ENCODE measurements around the gene TMSB15A.
"Not testable (repeated sequence)": the region's sequence is repeated elsewhere in the genome, so short reads cannot be mapped to it uniquely, and the experiment has no call there.

The TMSB15A gene

DNA sequence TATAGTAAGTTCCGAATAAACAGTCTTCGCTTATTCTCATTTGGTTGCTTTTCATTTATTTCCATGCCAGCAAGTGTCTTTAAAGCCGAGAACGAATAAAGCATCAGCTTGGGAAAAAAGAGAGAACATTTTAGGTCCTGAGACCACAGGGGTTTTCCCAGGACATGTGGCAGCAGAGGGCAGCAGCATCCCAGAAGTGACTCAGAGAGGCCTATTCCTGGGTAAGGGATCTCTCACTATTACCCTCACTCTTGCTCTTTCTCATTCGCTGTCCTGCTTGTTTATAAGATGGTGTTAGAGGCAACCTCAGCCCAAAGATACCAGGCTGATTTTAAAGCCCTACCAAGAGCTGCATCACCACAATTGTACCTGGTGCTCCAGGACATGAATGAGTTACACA is 37.8 kb downstream of the TMSB15A start:
- H3K9me3 ChIP-seq (ENCODE audit: control insufficient read depth in 1 of 2, low read length in 2 of 2); H3K36me3 ChIP-seq (ENCODE audit: control insufficient read depth in 1 of 2, insufficient read depth in 2 of 2, low read length in 2 of 2); H3K27me3 ChIP-seq (ENCODE audit: low read depth, low read length); H3K4me3 ChIP-seq (ENCODE audit: low read depth in 1 of 2, low read length in 2 of 2); H3K27ac ChIP-seq (ENCODE audit: low read length); H3K4me1 ChIP-seq (ENCODE audit: control insufficient read depth in 1 of 2, insufficient read depth in 2 of 2, low read length in 2 of 2): not testable (repeated sequence)

DNA sequence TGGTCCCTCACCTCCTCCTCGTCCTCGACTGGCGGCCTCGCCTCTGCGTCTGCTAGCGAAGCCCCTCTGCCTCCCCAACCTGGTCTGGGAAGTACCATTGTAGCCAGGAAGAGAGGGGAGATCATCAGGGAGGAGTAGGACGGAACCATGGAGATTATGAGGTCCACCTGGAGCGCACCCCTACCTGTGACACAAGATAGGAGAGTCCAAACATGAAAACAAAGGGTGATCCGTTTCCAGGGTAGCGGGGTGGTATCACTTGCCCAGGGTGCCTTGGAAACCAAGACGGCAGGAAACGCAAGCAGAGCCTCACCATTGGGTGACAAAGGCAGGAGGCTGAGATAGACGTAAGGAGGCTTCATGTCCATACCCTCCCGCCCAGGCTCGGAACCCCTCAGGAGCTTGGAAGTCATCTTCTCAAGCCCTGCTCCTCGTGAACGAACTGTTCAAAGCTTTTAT is 44.7 kb downstream of the TMSB15A start, which contains the start of gene TCP11X2:
TSS of gene TCP11X2 (minus strand) at position 51 of the 459 bp plus-strand sequence.
- H3K27ac ChIP-seq (ENCODE audit: low read length); H3K4me3 ChIP-seq (ENCODE audit: low read depth in 1 of 2, low read length in 2 of 2); H3K9me3 ChIP-seq (ENCODE audit: control insufficient read depth in 1 of 2, low read length in 2 of 2); H3K36me3 ChIP-seq (ENCODE audit: control insufficient read depth in 1 of 2, insufficient read depth in 2 of 2, low read length in 2 of 2); H3K27me3 ChIP-seq (ENCODE audit: low read depth, low read length); H3K4me1 ChIP-seq (ENCODE audit: control insufficient read depth in 1 of 2, insufficient read depth in 2 of 2, low read length in 2 of 2): not testable (repeated sequence)

DNA sequence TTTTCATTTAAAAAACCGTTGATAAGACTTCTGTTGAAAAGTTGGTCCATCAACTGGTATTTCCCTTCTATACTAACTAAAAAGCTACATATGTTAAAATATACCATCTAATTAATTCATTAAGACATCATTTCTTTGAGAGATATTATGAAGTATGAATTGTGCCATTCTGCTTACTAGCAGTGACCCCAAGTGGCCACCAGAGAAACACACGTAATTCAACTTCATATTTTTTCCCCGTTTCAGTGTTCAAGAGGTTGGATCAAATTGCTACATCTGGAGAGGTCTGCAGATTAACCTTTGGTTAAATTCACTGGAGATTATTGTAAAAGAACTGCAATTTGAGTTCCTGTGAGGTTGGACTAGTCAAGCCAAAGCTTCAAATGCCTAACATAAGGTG is 46.3 kb downstream of the TMSB15A start:
- not testable (repeated sequence) for H3K27ac ChIP-seq (ENCODE audit: low read length); H3K9me3 ChIP-seq (ENCODE audit: control insufficient read depth in 1 of 2, low read length in 2 of 2); H3K4me3 ChIP-seq (ENCODE audit: low read depth in 1 of 2, low read length in 2 of 2); H3K36me3 ChIP-seq (ENCODE audit: control insufficient read depth in 1 of 2, insufficient read depth in 2 of 2, low read length in 2 of 2); H3K27me3 ChIP-seq (ENCODE audit: low read depth, low read length); H3K4me1 ChIP-seq (ENCODE audit: control insufficient read depth in 1 of 2, insufficient read depth in 2 of 2, low read length in 2 of 2)

Data from muscle layer of duodenum (tissue), 2 donors.